HG03575 (cell line): Measurements from ENCODE around the gene RNF4.
"Not testable (repeated sequence)": the region's sequence is repeated elsewhere in the genome, so short reads cannot be mapped to it uniquely, and the experiment has no call there.

Source experiments
- ATAC-seq: cut with Tn5 transposase; IDR thresholded peaks from one replicate; pipeline ENCODE4 v1.9.1; 2021; ENCODE audit not compliant: unreplicated experiment, insufficient number of reproducible peaks, low FRiP score; ENCODE audit errors: extremely low read depth

RNF4 gene

DNA sequence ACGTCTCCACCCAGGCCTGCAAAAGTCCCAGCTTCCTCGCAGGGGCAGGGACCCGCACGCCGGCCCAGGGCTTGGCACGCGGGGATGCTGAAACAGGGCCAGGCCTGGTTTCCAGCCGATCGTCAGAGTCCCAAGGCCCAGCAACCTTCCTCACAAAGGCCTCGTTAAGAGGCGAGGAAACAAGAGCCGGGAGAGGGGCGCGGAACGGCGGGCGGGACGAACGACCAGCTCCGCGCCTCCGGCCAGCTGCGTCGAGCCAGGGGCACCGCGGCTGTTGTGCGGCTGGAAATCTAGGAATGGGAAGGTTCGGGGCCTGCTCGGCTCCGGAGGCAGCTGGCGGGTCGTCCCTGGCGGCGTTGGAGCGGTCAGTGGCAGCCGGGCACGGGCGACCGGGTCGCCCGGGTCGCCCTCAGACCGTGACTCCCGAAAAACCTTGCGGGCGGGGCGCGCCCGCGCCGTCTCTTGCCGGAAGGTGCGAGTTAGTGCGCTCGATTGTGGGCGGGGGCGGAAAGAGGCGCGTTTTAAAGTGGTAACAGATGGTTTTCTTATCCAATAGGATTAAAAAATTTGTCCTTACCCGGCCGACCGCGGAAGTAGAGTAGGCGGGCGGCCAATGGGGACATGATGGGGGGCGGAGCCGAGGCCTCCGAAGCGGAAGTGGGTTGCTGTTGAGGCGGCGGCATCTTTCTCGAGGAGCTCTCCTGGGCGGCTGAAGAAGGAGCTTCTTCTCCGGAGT is at the start of gene RNF4:
RNF4 (plus strand) TSS at position 651 of the 736 bp plus-strand sequence. CDS start 21,388 bp downstream, outside the sequence.
- peak; percentile 32 for ATAC-seq

- no peak for ATAC-seq
Observed at GRCh38 chr4:2419814-2420213, 49.1 kb upstream of the RNF4 start.

DNA sequence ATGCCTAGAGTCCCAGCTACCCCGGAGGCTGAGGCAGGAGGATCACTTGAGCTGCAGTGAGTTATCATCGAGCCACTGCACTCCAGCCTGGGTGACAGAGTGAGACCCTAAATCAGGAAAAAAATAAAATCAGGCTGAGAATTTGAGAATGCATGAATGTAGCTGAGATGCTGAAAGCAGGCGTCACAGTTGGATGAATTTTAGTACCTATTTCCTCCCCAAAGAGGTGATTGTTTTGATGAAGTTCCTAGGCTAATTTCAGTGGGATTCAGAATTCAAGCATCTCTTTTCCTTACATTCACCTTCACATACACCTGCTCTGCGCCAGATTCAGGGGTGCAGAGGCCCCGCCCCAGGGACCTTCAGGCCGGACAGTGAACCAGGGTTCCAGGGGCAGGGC is 47.0 kb upstream of the RNF4 start:
- ATAC-seq: no peak

DNA sequence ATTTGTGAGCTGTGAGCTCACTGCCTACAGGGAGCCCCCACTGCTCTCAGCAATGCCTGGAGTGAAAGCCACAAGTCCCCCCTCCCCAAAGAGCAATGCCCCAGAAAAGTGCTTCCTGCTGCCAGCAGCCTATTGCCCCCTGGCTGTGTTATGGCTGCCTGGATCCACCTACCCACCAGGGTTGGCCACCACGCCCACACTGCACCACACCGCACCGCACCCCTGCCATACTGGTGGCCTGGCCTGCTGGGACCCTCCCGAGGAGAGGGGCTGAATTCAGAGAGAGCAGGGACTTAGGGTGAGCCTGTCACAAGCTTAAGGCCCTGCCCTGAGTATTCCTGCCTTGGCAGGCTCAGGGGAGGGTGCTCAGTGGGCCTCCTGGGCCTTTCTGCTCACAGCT is 45.8 kb upstream of the RNF4 start:
- no peak for ATAC-seq

DNA sequence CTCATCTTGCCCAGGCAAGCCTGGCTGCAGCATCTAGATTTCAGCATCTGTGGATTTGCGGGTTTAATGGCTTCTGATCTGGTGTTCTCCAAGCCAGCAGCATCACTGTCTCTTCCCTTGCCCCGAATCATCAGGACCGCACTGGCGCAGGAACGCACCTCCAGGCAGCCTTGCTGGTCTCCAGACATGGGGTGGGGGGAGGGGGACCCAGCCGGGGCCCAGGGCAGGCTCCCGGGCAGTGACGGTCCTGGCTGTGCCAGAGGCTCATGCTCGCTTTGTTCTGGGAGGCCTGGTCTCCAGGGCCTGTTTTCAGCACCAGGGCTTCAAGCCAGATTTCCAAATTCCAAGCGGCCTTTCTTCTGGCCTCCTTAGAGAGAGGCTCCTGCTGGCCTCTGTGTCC is 45.2 kb upstream of the RNF4 start:
- ATAC-seq: no peak

DNA sequence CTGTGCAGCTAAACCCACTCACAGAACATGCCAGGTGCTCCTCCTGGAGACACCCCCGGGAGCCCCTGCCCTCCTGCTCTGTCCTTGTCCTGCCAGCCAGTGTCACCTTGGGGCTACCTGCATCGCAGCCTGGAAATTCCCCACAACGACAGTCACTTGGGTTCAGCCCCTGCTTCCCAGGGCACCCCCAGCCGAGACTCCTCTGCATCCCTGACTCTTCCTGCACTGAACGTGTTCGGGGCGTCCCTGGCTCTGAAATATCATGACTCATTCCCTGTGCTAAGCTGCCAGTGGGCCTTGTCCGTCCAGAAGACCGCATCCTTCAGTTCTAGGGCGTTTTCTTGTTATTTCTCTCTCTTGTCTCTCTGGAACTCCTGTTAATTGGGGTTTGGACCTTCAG is 44.3 kb upstream of the RNF4 start:
- no peak for ATAC-seq

- ATAC-seq: no peak
Observed at GRCh38 chr4:2425386-2426068, 43.4 kb upstream of the RNF4 start.

DNA sequence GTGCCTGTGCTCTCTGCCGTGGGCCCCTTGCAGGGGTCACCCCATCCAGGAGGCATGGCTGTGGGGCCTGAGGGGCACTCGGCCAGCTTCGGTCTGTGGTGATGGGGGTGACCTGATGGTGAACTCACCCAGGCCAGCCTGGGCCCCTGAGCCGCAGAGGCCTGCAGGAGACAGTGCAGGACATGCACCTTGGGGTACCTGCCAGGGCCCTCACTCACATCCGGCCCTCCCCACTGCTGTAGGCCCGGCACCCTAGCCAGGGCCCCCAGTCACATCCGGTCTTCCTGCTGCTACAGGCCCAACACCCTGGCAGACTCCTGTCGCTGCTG is 42.9 kb upstream of the RNF4 start:
- ATAC-seq: no peak

- no peak for ATAC-seq
Observed at GRCh38 chr4:2426711-2427275, 42.1 kb upstream of the RNF4 start.

DNA sequence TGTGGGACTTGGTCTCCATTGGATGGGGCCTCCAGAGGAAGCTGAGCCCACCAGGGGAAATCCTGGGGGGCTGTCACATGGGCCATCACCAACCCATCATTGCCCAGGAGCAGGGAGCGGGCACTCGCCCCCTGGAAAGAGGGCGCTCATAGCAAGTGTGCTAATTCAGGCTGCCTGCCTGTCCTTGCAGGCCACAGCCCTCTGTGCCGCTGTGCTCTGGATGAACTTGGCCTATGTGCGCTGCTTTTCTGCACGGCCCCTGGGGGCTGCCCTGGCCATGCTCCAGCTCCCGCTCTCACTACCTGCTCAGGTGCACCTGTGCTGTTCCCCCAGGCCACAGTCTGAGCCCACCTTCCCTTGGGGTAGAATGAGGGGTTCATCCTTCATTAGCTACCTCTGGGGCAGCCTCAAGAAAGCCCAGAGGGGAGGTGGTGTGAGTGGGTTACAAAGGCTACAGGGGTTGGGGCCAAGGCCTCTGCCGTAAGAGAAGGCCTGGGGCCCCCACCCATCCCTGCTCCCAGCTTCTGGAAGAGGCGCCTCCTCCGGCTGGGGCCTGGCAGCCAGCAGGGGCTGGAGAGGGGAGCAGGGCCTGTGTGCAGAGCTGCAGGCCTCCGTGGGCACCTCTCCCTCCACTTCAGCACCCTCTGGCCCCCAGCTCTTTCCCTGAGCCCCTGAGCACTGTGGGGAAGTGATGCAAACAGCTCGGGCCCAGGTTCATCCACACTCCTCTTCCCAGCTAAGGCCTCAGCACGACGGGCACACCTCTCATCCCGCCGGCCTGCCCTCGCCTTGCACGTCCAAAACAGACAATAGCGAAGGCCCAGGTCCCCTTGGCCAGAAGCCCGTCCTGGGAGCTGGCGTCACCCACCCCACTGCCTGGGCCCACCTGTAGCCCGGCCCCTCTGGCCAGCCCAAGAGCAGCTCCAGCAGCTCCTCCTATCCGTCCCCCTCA is 41.2 kb upstream of the RNF4 start:
- no peak for ATAC-seq

DNA sequence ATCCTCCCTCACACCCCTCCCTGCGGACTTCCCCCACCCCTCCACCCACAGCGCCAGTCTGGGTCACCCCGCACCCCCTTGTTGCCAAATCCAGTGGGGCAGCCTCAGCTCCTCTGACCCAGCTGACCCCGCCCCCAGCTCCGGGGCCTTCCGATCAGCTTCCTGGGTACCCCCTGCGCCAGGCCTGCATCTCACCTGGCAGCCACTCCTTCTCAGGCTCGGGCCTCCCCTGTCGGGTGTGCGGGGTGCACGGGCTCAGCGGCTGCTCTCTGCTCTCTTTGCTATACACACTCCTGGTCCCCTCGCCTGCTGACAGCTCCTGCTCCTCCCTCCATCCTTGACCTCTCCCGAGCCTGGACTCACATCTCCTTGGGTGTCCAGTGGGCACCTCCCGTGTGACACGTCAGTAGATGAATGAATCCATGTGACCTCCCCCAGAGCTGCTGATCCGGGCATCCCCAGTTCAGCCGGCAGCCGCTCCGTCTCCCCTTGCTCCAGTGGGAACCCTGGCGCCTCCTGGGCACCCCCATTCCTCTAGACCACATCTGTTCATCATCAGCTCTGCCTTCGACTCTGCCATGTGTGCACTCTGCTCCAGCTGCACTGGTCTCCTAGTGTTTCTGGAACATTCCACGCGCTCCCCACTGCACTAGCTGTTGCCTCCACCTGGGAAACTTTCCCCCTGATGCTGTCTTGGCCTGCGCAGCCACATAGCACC is 40.3 kb upstream of the RNF4 start:
- no peak for ATAC-seq

- ATAC-seq: not testable (repeated sequence)
Observed at GRCh38 chr4:2429945-2430757, 38.8 kb upstream of the RNF4 start.

DNA sequence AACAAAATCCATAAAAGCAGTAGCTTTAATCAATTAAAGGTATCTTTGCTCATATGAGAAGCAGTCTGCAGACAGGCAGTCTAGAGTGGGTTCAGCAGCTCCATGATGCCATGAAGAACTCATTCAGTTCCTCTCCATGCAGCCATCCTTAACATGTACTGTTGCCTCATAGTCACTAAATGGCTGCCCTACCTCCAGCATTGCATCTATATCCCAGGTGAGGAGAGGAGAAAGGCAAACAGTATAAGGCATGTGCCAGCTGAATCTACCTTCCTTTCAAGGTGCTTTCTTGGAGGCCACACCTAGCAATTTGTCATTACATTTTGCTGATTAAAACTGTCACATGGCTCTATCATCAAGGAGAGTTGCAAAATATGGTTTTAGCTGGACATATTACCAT is 36.9 kb upstream of the RNF4 start:
- ATAC-seq: no peak

GRCh38 chr4:2432991-2433530 is 35.8 kb upstream of the RNF4 start:
- ATAC-seq: no peak

GRCh38 chr4:2433609-2434350 is 35.1 kb upstream of the RNF4 start:
- ATAC-seq: no peak

DNA sequence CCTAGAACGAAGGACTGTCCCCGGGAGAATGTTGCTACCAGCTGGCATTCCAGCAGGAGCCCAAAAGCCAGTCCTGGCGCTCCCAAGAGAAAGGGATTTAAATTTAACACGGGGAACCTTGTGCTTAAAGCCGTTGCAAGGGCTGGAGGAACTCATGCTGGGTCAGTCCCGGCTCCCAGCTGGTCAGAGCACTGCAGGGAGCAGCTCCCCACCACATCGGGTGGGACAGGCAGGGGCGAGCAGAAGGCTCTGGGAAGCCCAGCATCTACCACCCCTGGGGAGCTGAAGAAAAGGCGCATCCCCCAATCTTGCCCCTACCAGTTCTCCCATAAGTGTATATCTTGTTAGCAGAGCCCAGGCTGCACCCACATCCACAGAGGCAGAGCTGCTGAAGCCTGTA is 34.5 kb upstream of the RNF4 start:
- no peak for ATAC-seq

DNA sequence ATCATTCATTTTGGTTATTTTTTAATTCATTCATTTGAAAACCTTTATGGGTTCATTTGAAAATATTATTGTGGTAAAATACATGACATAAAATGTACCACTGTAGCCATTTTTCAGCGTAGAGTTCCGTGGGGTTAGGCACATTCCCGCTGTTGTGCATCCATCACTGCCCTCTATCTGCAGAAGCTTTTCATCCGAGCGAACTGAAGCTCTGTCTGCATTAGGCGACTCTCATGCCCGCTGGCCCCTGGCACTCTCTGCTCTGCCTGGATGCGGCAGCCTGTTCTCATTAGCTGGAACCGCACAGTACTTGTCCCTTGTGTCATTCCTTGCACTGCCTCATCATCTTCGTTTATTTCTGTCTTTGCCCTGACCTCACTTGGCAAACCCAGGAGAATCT is 32.6 kb upstream of the RNF4 start:
- ATAC-seq: no peak
